Sigmoid colon (tissue), 7 donors: ENCODE data around the gene TREML2. TPM values are rescaled to one million over a fixed set of nuclear protein-coding genes. Genes with fewer than 3 reads are reported as not detected.
"Not testable (repeated sequence)": the region's sequence is repeated elsewhere in the genome, so short reads cannot be mapped to it uniquely, and the experiment has no call there.

Source experiments
- DNase-seq: peaks from one replicate; pipeline ENCODE4 v3.0.0-alpha.2; 2019
- H3K27ac ChIP-seq, 4 donors: fragments of 200-600 bp; sonication (generic); one replicate each; pipeline ENCODE4 v1.5.1; 2016 to 2019; ENCODE audit warnings: mild to moderate bottlenecking in 1 of 4
- H3K27me3 ChIP-seq, 3 donors: fragments of 200-600 bp; sonication (generic); one replicate each; pipeline ENCODE4 v1.5.1; 2019; ENCODE audit warnings: mild to moderate bottlenecking in 1 of 3
- H3K36me3 ChIP-seq, 4 donors: fragments of 200-600 bp; sonication (generic); one replicate each; pipeline ENCODE4 v1.5.1; 2016 to 2019
- H3K4me1 ChIP-seq, 4 donors: fragments of 200-600 bp; sonication (generic); one replicate each; pipeline ENCODE4 v1.5.1; 2017 to 2019
- H3K4me3 ChIP-seq, 4 donors: fragments of 200-600 bp; sonication (generic); one replicate each; pipeline ENCODE4 v1.5.1; 2017 to 2019; ENCODE audit warnings: mild to moderate bottlenecking in 2 of 4, moderate library complexity in 1 of 4
- H3K9me3 ChIP-seq, 4 donors: fragments of 200-600 bp in 3 of 4; sonication (generic) in 3 of 4; one replicate each; pipeline versions ENCODE4 v1.5.1 to v1.6.1; 2013 to 2019
- EP300 ChIP-seq, 4 donors: sonication (generic); formaldehyde crosslinking; IDR thresholded peaks; one replicate each; pipeline ENCODE4 v1.6.1; 2017; ENCODE audit warnings: antibody characterized with exemption in 4 of 4
- POLR2A ChIP-seq, 2 donors: fragments of 450-650 bp; IDR thresholded peaks; one replicate each; pipeline ENCODE4 v1.6.1; 2016; ENCODE audit warnings: antibody characterized with exemption in 2 of 2, mild to moderate bottlenecking in 2 of 2, moderate library complexity in 2 of 2
- POLR2AphosphoS5 ChIP-seq, 4 donors: sonication (generic); formaldehyde crosslinking; IDR thresholded peaks; one replicate each; pipeline ENCODE4 v1.6.1; 2017; ENCODE audit warnings: antibody characterized with exemption in 4 of 4
- WGBS, 2 donors: extraction: QIAGEN DNeasy Blood & Tissue Kit; methylation state at CpG; one replicate each; pipeline ENCODE4 v1.1.7; 2013; 5-methylcytosine and 5-hydroxymethylcytosine counted together
- intact Hi-C: fragments of 100-400 bp; cut with DNase I; formaldehyde crosslinking; loops from one replicate; pipeline ENCODE4 v1.15.1; 2023
- polyA plus RNA-seq, 3 donors: library from polyadenylated mRNA; stranded (reverse); fragments of 200-250 nt; gene quantifications; one replicate each; pipeline ENCODE4 v1.2.3, GENCODE V29; 2013
- total RNA-seq, 4 donors: library from RNA; depleted of rRNA; stranded (reverse); fragments of >200 nt; gene quantifications; one replicate each; pipeline ENCODE4 v1.1.0, GENCODE V29; 2016
- TF ChIP-seq, protein P1 (sequence below), 4 experiments: fragments of 450-650 bp in 3 of 4; fragments of 200-600 bp in 1 of 4; IDR thresholded peaks; one replicate each; pipeline ENCODE4 v1.5.1; 2016 to 2019; ENCODE audit warnings: antibody characterized with exemption in 4 of 4, mild to moderate bottlenecking in 3 of 4, moderate library complexity in 2 of 4
- donor health status: healthy with polysubstance abuse.
- donor health status: Bipolar disorder and iron deficiency.
- donor health status: healthy.

The TREML2 gene, protein sequence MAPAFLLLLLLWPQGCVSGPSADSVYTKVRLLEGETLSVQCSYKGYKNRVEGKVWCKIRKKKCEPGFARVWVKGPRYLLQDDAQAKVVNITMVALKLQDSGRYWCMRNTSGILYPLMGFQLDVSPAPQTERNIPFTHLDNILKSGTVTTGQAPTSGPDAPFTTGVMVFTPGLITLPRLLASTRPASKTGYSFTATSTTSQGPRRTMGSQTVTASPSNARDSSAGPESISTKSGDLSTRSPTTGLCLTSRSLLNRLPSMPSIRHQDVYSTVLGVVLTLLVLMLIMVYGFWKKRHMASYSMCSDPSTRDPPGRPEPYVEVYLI
- not detected for total RNA-seq
- 1 to 10 TPM in 1 of 3 donors, not detected in 2; 3.7 TPM for polyA plus RNA-seq

GRCh38 chr6:41200901-41201763, at the start of gene TREML2:
Gene TREML2, minus strand, starts transcription at chr6:41201149. Its CDS starts 141 bp downstream, at chr6:41201008.
- peak within 1 kb of the TSS in 1 of 4 donors; percentile 18 for H3K27ac ChIP-seq
- intact Hi-C loops = no loop called here
- DNase-seq = no peak

DNA sequence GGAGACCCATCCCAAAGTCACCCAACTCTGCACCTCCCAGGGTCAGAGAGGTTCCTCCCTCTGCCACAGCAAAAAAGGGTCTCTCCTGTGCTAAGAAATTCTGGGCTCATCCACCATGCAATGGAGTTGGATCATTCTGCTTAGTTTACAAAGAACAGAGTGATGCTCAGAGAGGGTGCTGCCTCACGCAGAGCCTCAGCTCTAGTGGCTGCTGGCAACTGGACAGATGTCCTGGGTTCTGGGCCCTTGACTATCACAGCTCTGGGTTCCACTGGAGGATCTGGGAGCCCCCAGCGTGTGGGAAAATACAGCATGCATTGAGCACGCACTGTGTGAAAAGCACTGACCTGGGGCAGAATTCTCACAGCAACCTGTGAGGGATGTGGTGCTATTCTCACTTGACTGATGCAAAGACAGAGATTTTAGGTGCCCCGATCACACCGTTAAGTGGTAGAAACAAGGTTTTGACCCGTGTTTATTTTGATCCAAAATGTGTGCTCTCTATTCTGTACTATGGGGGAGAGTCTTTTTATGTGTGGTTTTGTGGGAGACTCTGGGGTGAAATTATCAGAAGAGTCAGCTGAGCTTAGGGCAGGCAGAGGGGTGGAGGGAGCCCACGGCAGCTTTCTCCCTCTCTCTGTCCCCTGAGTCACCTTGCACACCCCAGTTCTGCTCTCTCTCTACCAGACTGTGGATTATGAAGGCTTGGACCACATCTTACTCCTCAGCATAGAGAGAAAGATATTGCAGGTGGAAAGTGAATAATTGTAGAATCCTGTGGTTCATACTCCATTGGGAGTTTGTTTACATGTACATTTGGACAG, 47.1 kb upstream of the TREML2 start:
- Histone ChIP-seq H3K27me3 (no peaks in the 10 kb centered on the region), H3K4me1 (no peaks in the 10 kb centered on the region), H3K27ac (no peak overlapping the region), H3K36me3 (no peaks in the 10 kb centered on the region), H3K9me3 (no peaks in the 10 kb centered on the region), H3K4me3 (no peak overlapping the region)
- DNase-seq = no peak
- no peak for TF ChIP-seq EP300 (IDR thresholded peaks at IDR 0.05)
- TF ChIP-seq POLR2A (IDR thresholded peaks at IDR 0.05) = no peak
- intact Hi-C loops = no loop called here
- 78 to 83% methylated on average over 7 of the region's 7 CpGs for WGBS, 2 donors

More at GRCh38 chr6:41200901-41201763, at the start of gene TREML2:
- 34 to 40% methylated on average over 12 of the region's 12 CpGs for whole genome bisulfite sequencing, 2 donors
- H3K27me3 ChIP-seq = no peaks in the 10 kb centered on the region
- no peak within 1 kb of the TSS for H3K4me3 ChIP-seq
- TF ChIP-seq EP300 (IDR thresholded peaks at IDR 0.05) = no peak
- TF ChIP-seq POLR2AphosphoS5 (IDR thresholded peaks at IDR 0.05) = no peak
- TF ChIP-seq POLR2A (IDR thresholded peaks at IDR 0.05) = no peak
- TF ChIP-seq, protein P1, sequence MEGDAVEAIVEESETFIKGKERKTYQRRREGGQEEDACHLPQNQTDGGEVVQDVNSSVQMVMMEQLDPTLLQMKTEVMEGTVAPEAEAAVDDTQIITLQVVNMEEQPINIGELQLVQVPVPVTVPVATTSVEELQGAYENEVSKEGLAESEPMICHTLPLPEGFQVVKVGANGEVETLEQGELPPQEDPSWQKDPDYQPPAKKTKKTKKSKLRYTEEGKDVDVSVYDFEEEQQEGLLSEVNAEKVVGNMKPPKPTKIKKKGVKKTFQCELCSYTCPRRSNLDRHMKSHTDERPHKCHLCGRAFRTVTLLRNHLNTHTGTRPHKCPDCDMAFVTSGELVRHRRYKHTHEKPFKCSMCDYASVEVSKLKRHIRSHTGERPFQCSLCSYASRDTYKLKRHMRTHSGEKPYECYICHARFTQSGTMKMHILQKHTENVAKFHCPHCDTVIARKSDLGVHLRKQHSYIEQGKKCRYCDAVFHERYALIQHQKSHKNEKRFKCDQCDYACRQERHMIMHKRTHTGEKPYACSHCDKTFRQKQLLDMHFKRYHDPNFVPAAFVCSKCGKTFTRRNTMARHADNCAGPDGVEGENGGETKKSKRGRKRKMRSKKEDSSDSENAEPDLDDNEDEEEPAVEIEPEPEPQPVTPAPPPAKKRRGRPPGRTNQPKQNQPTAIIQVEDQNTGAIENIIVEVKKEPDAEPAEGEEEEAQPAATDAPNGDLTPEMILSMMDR (IDR thresholded peaks at IDR 0.05) = no peak
- no peaks in the 10 kb centered on the region for H3K36me3 ChIP-seq
- no peaks in the 10 kb centered on the region for H3K9me3 ChIP-seq
- H3K4me1 ChIP-seq = no peaks in the 10 kb centered on the region

GRCh38 chr6:41247288-41247865, 46.4 kb upstream of the TREML2 start:
- TF ChIP-seq EP300 (IDR thresholded peaks at IDR 0.05) (no peak), POLR2AphosphoS5 (IDR thresholded peaks at IDR 0.05) (no peak), POLR2A (IDR thresholded peaks at IDR 0.05) (no peak)
- TF ChIP-seq, protein P1 (IDR thresholded peaks at IDR 0.05) = no peak
- no peaks in the 10 kb centered on the region for H3K27me3 ChIP-seq
- no peaks in the 10 kb centered on the region for H3K9me3 ChIP-seq
- H3K4me3 ChIP-seq = no peak overlapping the region
- H3K36me3 ChIP-seq = no peaks in the 10 kb centered on the region
- no peak for DNase-seq
- H3K4me1 ChIP-seq = no peaks in the 10 kb centered on the region
- no peak overlapping the region for H3K27ac ChIP-seq
- WGBS, 2 donors = 69 to 73% methylated on average over 9 of the region's 9 CpGs
- intact Hi-C loops = no loop called here

DNA sequence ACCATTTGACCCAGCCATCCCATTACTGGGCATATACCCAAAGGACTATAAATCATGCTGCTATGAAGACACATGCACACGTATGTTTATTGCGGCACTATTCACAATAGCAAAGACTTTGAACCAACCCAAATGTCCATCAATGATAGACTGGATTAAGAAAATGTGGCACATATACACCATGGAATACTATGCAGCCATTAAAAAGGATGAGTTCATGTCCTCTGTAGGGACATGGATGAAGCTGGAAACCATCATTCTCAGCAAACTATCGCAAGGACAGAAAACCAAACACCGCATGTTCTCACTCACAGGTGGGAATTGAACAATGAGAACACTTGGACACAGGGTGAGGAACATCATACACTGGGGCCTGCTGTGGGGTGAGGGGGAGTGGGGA, 45.6 kb upstream of the TREML2 start:
- H3K27ac ChIP-seq, H3K27me3 ChIP-seq, H3K4me1 ChIP-seq, DNase-seq, H3K36me3 ChIP-seq, H3K4me3 ChIP-seq, H3K9me3 ChIP-seq, intact Hi-C loops: not testable (repeated sequence)
- WGBS, 2 donors = 92% methylated on average over 4 of the region's 4 CpGs

DNA sequence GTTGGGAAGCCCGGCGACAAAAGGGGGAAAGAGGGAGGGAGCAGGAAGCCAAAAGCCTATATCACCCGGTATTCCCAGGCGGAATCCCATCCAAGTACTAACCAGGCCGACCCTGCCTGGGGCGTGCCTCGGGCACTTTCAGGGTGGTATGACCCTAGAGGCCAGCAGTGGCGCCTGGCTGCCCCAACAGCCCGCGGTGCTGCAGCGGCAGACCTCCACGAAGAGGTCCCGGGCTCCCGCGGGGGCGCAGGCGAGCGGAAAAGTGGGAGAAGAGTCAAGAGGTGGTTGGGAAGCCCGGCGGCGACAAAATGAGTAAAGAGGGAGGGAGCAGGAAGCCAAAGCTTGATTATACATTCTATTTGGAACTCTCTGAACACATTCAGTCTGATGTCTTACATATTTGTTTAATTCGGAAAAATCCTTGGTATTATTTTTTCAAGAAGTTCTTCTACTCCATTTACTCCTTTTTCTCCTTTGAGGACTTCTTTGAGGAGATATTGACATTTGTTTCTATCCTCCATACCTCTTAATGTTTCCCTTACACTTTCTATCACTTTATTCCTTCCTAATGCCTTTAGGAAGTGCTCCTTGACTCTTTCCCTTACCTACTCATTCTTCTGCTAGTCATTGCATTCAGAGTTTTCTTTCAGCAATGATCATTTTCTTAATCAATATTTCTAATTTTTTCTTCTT, 38.7 kb upstream of the TREML2 start:
- DNase-seq = no peak
- TF ChIP-seq, protein P1 (IDR thresholded peaks at IDR 0.05) = no peak
- TF ChIP-seq POLR2A (IDR thresholded peaks at IDR 0.05) (no peak), EP300 (IDR thresholded peaks at IDR 0.05) (no peak), POLR2AphosphoS5 (IDR thresholded peaks at IDR 0.05) (no peak)
- H3K36me3 ChIP-seq = no peaks in the 10 kb centered on the region

More for the DNA sequence above, 38.7 kb upstream of the TREML2 start:
- peaks cover 4 to 29% (median 12%) of the 10 kb centered on the region in 3 donors for H3K27me3 ChIP-seq
- no peak overlapping the region for H3K27ac ChIP-seq
- intact Hi-C loops = no loop called here
- H3K4me1 ChIP-seq = peaks cover 0 to 3% (median 0%) of the 10 kb centered on the region in 4 donors
- H3K4me3 ChIP-seq = no peak overlapping the region
- no peaks in the 10 kb centered on the region for H3K9me3 ChIP-seq
- 22 to 51% methylated on average over 22 of the region's 22 CpGs for WGBS, 2 donors
